Stomach (tissue), 4 donors: ENCODE measurements around the gene CEP112.

Source experiments
- CTCF ChIP-seq, 7 experiments: fragments of 450-650 bp in 4 of 7; fragments of 200-600 bp in 3 of 7; sonication (generic) in 3 of 7; IDR thresholded peaks; one replicate each; pipeline ENCODE4 v1.5.1; 2016 to 2019; ENCODE audit warnings: antibody characterized with exemption in 7 of 7, control low read depth in 2 of 7, mild to moderate bottlenecking in 1 of 7
- POLR2A ChIP-seq, 4 donors: fragments of 450-650 bp; IDR thresholded peaks; one replicate each; pipeline ENCODE4 v1.6.1; 2016; ENCODE audit warnings: antibody characterized with exemption in 4 of 4, control low read depth in 2 of 4, mild to moderate bottlenecking in 1 of 4, moderate library complexity in 1 of 4

GRCh38 chr17:66126231-66126630 lies 65.7 kb downstream of the CEP112 start:
- TF ChIP-seq CTCF (IDR thresholded peaks at IDR 0.05), result no peak
- no peak for TF ChIP-seq POLR2A (IDR thresholded peaks at IDR 0.05)
